ENCODE measurements around the gene CDKN2B-AS1. TPM values are rescaled to one million over a fixed set of nuclear protein-coding genes. Genes with fewer than 3 reads are reported as not detected.

Gene CDKN2B-AS1
- total and polyA plus RNA-seq, 2 of the 13 experiments (the other 11 are each of a cell fraction or from before 2014, with no cell fraction given), result 0.64 to 2.3 TPM

DNA sequence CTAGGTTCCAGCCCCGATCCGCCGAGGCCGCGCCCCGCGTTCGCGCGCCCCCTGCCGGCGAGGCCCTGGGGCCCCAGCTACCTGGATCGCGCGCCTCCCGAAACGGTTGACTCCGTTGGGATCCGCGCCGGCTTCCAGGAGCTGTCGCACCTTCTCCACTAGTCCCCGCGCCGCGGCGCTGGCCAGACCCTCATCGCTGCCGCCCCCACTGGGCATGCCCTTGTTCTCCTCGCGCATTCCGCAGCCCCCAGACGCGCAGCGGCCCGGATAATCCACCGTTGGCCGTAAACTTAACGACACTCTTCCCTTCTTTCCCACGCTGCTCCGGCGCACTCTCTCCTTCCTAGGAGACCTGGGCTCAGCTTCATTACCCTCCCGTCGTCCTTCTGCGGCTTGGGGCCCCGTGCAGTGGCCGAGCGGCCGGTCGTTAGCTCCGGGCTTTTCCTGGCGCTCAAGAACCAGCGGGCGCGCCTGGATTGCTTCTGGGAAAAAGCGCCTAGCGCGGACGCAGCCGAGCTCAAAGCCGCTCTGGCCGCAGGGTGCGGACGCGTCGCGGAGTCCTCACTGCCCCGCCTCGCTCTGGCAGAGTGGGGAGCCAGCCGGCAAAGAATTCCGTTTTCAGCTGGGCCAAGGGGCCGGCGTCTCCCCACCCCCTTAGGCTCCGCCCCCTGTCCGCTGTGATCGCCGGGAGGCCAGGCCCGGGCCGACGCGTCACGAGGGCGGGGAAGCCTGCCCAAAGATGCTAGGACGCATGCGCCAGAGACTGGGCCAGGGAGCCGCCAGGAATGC, 14.3 kb downstream of the CDKN2B-AS1 start, which contains the start of gene CDKN2B (continued):
- TF ChIP-seq, protein P1, sequence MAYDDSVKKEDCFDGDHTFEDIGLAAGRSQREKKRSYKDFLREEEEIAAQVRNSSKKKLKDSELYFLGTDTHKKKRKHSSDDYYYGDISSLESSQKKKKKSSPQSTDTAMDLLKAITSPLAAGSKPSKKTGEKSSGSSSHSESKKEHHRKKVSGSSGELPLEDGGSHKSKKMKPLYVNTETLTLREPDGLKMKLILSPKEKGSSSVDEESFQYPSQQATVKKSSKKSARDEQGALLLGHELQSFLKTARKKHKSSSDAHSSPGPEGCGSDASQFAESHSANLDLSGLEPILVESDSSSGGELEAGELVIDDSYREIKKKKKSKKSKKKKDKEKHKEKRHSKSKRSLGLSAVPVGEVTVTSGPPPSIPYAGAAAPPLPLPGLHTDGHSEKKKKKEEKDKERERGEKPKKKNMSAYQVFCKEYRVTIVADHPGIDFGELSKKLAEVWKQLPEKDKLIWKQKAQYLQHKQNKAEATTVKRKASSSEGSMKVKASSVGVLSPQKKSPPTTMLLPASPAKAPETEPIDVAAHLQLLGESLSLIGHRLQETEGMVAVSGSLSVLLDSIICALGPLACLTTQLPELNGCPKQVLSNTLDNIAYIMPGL (CRISPR knock-in tag; IDR thresholded peaks at IDR 0.05; ENCODE audit: borderline replicate concordance in 1 of 2, low read depth in 1 of 2), result peak; percentile 87 to 96
- TF ChIP-seq STAG1 (CRISPR knock-in tag; IDR thresholded peaks at IDR 0.05) (peak; percentile 67), ZNF326 (CRISPR knock-in tag; IDR thresholded peaks at IDR 0.05; ENCODE audit: borderline replicate concordance) (no peak), NCOA5 (CRISPR knock-in tag; IDR thresholded peaks at IDR 0.05) (no peak), PHF8 (CRISPR knock-in tag; IDR thresholded peaks at IDR 0.05) (peak; percentile 65; the same call in 1 of the 2 replicates), ZBTB38 (CRISPR knock-in tag; IDR thresholded peaks at IDR 0.05) (0 out of 2 replicates have a peak, but pooled peaks have one; percentile 22), FOXK2 (IDR thresholded peaks at IDR 0.05) (no peak), YEATS2 (CRISPR knock-in tag; IDR thresholded peaks at IDR 0.05; ENCODE audit: borderline replicate concordance) (no peak), ZNF441 (CRISPR knock-in tag; IDR thresholded peaks at IDR 0.05; ENCODE audit: borderline replicate concordance) (0 out of 2 replicates have a peak, but pooled peaks have one; percentile 14), SRF (IDR thresholded peaks at IDR 0.05; ENCODE audit: low read depth, low read length) (no peak), ZNF782 (CRISPR knock-in tag; IDR thresholded peaks at IDR 0.05; ENCODE audit: borderline replicate concordance) (no peak), ZSCAN22 (CRISPR knock-in tag; IDR thresholded peaks at IDR 0.05) (no peak), ZNF558 (CRISPR knock-in tag; IDR thresholded peaks at IDR 0.05; ENCODE audit: borderline replicate concordance) (no peak), CHD2 (IDR thresholded peaks at IDR 0.05; ENCODE audit: low read depth, low read length) (no peak), PHF21A (CRISPR knock-in tag; IDR thresholded peaks at IDR 0.05) (peak; percentile 59), NONO (IDR thresholded peaks at IDR 0.05) (no peak), NONO (CRISPR knock-in tag; conservative IDR thresholded peaks at IDR 0.05) (peak; percentile 46; the same call in 1 of the 2 replicates), RARA (CRISPR knock-in tag; IDR thresholded peaks at IDR 0.05) (0 out of 2 replicates have a peak, but pooled peaks have one; percentile 16), ZNF563 (CRISPR knock-in tag; IDR thresholded peaks at IDR 0.05) (peak; percentile 63; the same call in 1 of the 2 replicates)
- TF ChIP-seq, protein P2, sequence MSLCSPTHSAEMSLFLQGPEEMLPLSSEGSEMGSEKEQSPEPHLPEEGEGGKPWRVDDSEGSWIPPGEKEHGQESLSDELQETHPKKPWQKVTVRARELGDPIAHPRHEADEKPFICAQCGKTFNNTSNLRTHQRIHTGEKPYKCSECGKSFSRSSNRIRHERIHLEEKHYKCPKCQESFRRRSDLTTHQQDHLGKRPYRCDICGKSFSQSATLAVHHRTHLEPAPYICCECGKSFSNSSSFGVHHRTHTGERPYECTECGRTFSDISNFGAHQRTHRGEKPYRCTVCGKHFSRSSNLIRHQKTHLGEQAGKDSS (CRISPR knock-in tag; IDR thresholded peaks at IDR 0.05; ENCODE audit: borderline replicate concordance, low read depth), result peak; percentile 71; the same call in 1 of the 2 replicates
- TF ChIP-seq, protein P3, sequence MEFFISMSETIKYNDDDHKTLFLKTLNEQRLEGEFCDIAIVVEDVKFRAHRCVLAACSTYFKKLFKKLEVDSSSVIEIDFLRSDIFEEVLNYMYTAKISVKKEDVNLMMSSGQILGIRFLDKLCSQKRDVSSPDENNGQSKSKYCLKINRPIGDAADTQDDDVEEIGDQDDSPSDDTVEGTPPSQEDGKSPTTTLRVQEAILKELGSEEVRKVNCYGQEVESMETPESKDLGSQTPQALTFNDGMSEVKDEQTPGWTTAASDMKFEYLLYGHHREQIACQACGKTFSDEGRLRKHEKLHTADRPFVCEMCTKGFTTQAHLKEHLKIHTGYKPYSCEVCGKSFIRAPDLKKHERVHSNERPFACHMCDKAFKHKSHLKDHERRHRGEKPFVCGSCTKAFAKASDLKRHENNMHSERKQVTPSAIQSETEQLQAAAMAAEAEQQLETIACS (CRISPR knock-in tag; IDR thresholded peaks at IDR 0.05), result peak; percentile 70
- TF ChIP-seq, protein P4, sequence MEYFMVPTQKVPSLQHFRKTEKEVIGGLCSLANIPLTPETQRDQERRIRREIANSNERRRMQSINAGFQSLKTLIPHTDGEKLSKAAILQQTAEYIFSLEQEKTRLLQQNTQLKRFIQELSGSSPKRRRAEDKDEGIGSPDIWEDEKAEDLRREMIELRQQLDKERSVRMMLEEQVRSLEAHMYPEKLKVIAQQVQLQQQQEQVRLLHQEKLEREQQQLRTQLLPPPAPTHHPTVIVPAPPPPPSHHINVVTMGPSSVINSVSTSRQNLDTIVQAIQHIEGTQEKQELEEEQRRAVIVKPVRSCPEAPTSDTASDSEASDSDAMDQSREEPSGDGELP (IDR thresholded peaks at IDR 0.05; ENCODE audit: borderline replicate concordance, low read depth), result peak; percentile 88; the same call in 1 of the 2 replicates
- TF ChIP-seq, protein P5, sequence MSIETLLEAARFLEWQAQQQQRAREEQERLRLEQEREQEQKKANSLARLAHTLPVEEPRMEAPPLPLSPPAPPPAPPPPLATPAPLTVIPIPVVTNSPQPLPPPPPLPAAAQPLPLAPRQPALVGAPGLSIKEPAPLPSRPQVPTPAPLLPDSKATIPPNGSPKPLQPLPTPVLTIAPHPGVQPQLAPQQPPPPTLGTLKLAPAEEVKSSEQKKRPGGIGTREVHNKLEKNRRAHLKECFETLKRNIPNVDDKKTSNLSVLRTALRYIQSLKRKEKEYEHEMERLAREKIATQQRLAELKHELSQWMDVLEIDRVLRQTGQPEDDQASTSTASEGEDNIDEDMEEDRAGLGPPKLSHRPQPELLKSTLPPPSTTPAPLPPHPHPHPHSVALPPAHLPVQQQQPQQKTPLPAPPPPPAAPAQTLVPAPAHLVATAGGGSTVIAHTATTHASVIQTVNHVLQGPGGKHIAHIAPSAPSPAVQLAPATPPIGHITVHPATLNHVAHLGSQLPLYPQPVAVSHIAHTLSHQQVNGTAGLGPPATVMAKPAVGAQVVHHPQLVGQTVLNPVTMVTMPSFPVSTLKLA (IDR thresholded peaks at IDR 0.05), result no peak

Measured in HepG2 (cell line).